GM10248 (cell line): ENCODE data around the gene ITGB4.
A peak's percentile ranks its signal among the peaks of the same experiment; 100 is the strongest.

ENCODE experiments used
- CTCF ChIA-PET: fragments of 300-600 bp; sonication (Branson Sonifier 250); formaldehyde crosslinking; extraction: SDS; loops from one replicate; lab custom pipeline; 2021; ENCODE audit warnings: antibody characterized with exemption; lab: Yijun Ruan, JAX
- POLR2A ChIA-PET: fragments of 350-650 bp; sonication (Branson Sonifier 250); formaldehyde crosslinking; extraction: SDS; loops from one replicate; lab custom pipeline; 2020; ENCODE audit warnings: antibody characterized with exemption; lab: Yijun Ruan, JAX
- DNase-seq: peaks from one replicate; pipeline ENCODE4 v3.0.0; 2012; ENCODE audit errors: extremely low spot score
- CTCF ChIP-seq: IDR thresholded peaks from 2 replicates; pipeline ENCODE4 v1.5.1; 2012; ENCODE audit warnings: mild to moderate bottlenecking, low read depth; ENCODE audit errors: extremely low read depth, missing control alignments, control extremely low read depth

Gene ITGB4

GRCh38 chr17:75784473-75785015 is 63.3 kb downstream of the ITGB4 start, which contains the start of gene UNK:
Gene UNK (plus strand): TSS chr17:75784806. CDS start chr17:75784881, 75 bp downstream.
- ChIA-PET POLR2A (interaction anchor here (0.6 to 1.6 kb wide), 5 partner anchors 8 to 504 kb away, joined by 3 to 6 read pairs (median 4); partner anchors contain the start of gene WBP2), CTCF (interaction anchor here (0.7 to 5.8 kb wide), 8 partner anchors 11 to 77 kb away, joined by 3 to 35 read pairs (median 4); partner anchors contain the start of gene GALK1)
- DNase-seq = peak; percentile 94
- no peak for TF ChIP-seq CTCF

GRCh38 chr17:75785016-75785890 is 64.0 kb downstream of the ITGB4 start:
- ChIA-PET CTCF (interaction anchor here (1.0 to 5.8 kb wide), 10 partner anchors 14 to 152 kb away, joined by 3 to 35 read pairs (median 6); partner anchors contain the start of genes GALK1 and SMIM5), POLR2A (interaction anchor here (0.7 to 1.7 kb wide), 5 partner anchors 9 to 70 kb away, joined by 3 to 12 read pairs (median 4); partner anchors contain the start of gene WBP2)
- DNase-seq = peak; percentile 84
- TF ChIP-seq CTCF = no peak

GRCh38 chr17:75791254-75791653 is 70.0 kb downstream of the ITGB4 start:
- no peak for TF ChIP-seq CTCF
- POLR2A ChIA-PET = interaction anchor here (1.0 kb wide), 1 partner anchor 11 kb away, joined by 7 read pairs; a partner anchor contains a TSS
- DNase-seq = no peak
- CTCF ChIA-PET = interaction anchor here (0.8 to 3.7 kb wide), 11 partner anchors 8 to 159 kb away, joined by 3 to 12 read pairs (median 5); partner anchors contain the start of genes GALK1 and WBP2

- CTCF ChIA-PET = no interaction called here
Observed at GRCh38 chr17:75793460-75793859, 72.2 kb downstream of the ITGB4 start.

GRCh38 chr17:75795820-75796607 is 74.8 kb downstream of the ITGB4 start:
- no peak for TF ChIP-seq CTCF
- POLR2A ChIA-PET = interaction anchor here (0.6 kb wide), 2 partner anchors 32 to 857 kb away, joined by 3 to 4 read pairs; no protein-coding TSS in a partner anchor
- no peak for DNase-seq
- CTCF ChIA-PET = interaction anchor here (0.7 to 3.5 kb wide), 9 partner anchors 9 to 218 kb away, joined by 3 to 10 read pairs (median 3); partner anchors contain the start of gene UNC13D

More at GRCh38 chr17:75793460-75793859, 72.2 kb downstream of the ITGB4 start:
- no peak for TF ChIP-seq CTCF
- POLR2A ChIA-PET = no interaction called here
- no peak for DNase-seq

- TF ChIP-seq CTCF = peak; percentile 3
- POLR2A ChIA-PET = interaction anchor here (0.8 kb wide), 1 partner anchor 19 kb away, joined by 3 read pairs; no protein-coding TSS in a partner anchor
- CTCF ChIA-PET = interaction anchor here (1.0 to 6.7 kb wide), 6 partner anchors 10 to 44 kb away, joined by 3 to 30 read pairs (median 5); partner anchors contain the start of genes GALK1 and UNK
- DNase-seq = no peak
Observed at GRCh38 chr17:75799402-75799801, 78.1 kb downstream of the ITGB4 start.
